Karpas-422 (cell line): Measurements from ENCODE around the gene HDLBP. TPM values are rescaled to one million over a fixed set of nuclear protein-coding genes. Genes with fewer than 3 reads are reported as not detected.

Source experiments
- DNase-seq: peaks from one replicate; pipeline ENCODE4 v3.0.0-alpha.2; 2015
- H2AFZ ChIP-seq: fragments of 200-600 bp; sonication (generic); 2 replicates; pipeline ENCODE4 v1.6.1; 2014; ENCODE audit warnings: antibody characterized with exemption, low read length, mixed read lengths
- H3K27ac ChIP-seq: fragments of 200-600 bp; sonication (generic); 2 replicates; pipeline ENCODE4 v1.5.1; 2014; ENCODE audit warnings: mild to moderate bottlenecking, low read length, moderate library complexity
- H3K27me3 ChIP-seq: fragments of 200-600 bp; sonication (generic); 2 replicates; pipeline ENCODE4 v1.6.1; 2014; ENCODE audit warnings: low read length, mixed read lengths
- H3K36me3 ChIP-seq: fragments of 200-600 bp; sonication (generic); 2 replicates; pipeline ENCODE4 v1.6.1; 2014; ENCODE audit warnings: low read length, mixed read lengths; ENCODE audit not compliant: insufficient read depth
- H3K4me1 ChIP-seq: fragments of 200-600 bp; sonication (generic); 2 replicates; pipeline ENCODE4 v1.6.1; 2014; ENCODE audit warnings: mild to moderate bottlenecking, low read length, mixed read lengths
- H3K4me2 ChIP-seq: fragments of 200-600 bp; sonication (generic); 2 replicates; pipeline ENCODE4 v1.6.1; 2014; ENCODE audit warnings: low read length, low read depth, mild to moderate bottlenecking; ENCODE audit not compliant: poor library complexity, severe bottlenecking
- H3K4me3 ChIP-seq: fragments of 200-600 bp; sonication (generic); 2 replicates; pipeline ENCODE4 v1.5.1; 2014; ENCODE audit warnings: mild to moderate bottlenecking, antibody characterized with exemption, low read length, mixed read lengths
- H3K79me2 ChIP-seq: fragments of 200-600 bp; sonication (generic); 2 replicates; pipeline ENCODE4 v1.6.1; 2014; ENCODE audit warnings: mild to moderate bottlenecking, low read length, mixed read lengths
- H3K9ac ChIP-seq: fragments of 200-600 bp; sonication (generic); 2 replicates; pipeline ENCODE4 v1.6.0; 2014; ENCODE audit warnings: low read length
- H3K9me2 ChIP-seq: fragments of 200-600 bp; sonication (generic), shearing (Covaris generic); replicated peaks from 2 replicates; pipeline ENCODE4 v1.6.0; 2014; ENCODE audit warnings: mild to moderate bottlenecking, low read length, moderate library complexity; ENCODE audit not compliant: insufficient read depth
- H3K9me3 ChIP-seq: fragments of 300-700, 200-600 bp; sonication (generic); 2 replicates; pipeline ENCODE4 v1.6.1; 2014; ENCODE audit warnings: low read length, mixed read lengths
- H4K20me1 ChIP-seq: fragments of 200-600 bp; sonication (generic); 2 replicates; pipeline ENCODE4 v1.6.1; 2014; ENCODE audit warnings: mild to moderate bottlenecking, antibody characterized with exemption, low read length, low read depth; ENCODE audit not compliant: insufficient read depth
- total RNA-seq: library from RNA; depleted of rRNA; stranded (reverse); fragments of >200 nt; shearing (Covaris generic); gene quantifications from 2 replicates; pipeline ENCODE4 v1.2.3, GENCODE V29; 2014; ENCODE audit warnings: low replicate concordance

HDLBP gene
- total RNA-seq, 1 experiment from 2014 or later = 141 TPM

GRCh38 chr2:241184901-241185300 is 130.6 kb downstream of the HDLBP start:
- Histone ChIP-seq H3K4me1 (peaks cover 24% of the 10 kb centered on the region), H3K9me3 (no peaks in the 10 kb centered on the region), H3K9me2 (no peaks in the 10 kb centered on the region), H2AFZ (no peak overlapping the region), H3K79me2 (no peaks in the 10 kb centered on the region), H4K20me1 (peaks cover 12% of the 10 kb centered on the region; the same call in 1 of the 2 replicates), H3K27ac (no peak overlapping the region), H3K36me3 (no peaks in the 10 kb centered on the region), H3K9ac (no peak overlapping the region), H3K4me3 (no peak overlapping the region), H3K27me3 (no peaks in the 10 kb centered on the region), H3K4me2 (no peak overlapping the region)
- no peak for DNase-seq

GRCh38 chr2:241183221-241183620 is 132.3 kb downstream of the HDLBP start:
- Histone ChIP-seq H3K9me3 (no peaks in the 10 kb centered on the region), H3K9me2 (no peaks in the 10 kb centered on the region), H3K27me3 (no peaks in the 10 kb centered on the region), H3K27ac (no peak overlapping the region), H2AFZ (no peak overlapping the region), H3K36me3 (no peaks in the 10 kb centered on the region), H3K4me2 (no peak overlapping the region), H4K20me1 (peaks cover 5% of the 10 kb centered on the region; the same call in 1 of the 2 replicates), H3K4me3 (no peak overlapping the region), H3K9ac (no peak overlapping the region), H3K79me2 (no peaks in the 10 kb centered on the region), H3K4me1 (peaks cover 12% of the 10 kb centered on the region)
- DNase-seq = no peak

GRCh38 chr2:241182531-241183133 is 132.8 kb downstream of the HDLBP start:
- DNase-seq = no peak
- Histone ChIP-seq H3K36me3 (no peaks in the 10 kb centered on the region), H3K27me3 (no peaks in the 10 kb centered on the region), H3K9me2 (no peaks in the 10 kb centered on the region), H3K9ac (no peak overlapping the region), H3K4me2 (no peak overlapping the region), H3K27ac (no peak overlapping the region), H3K9me3 (no peaks in the 10 kb centered on the region), H4K20me1 (0 out of 2 replicates have a peak, but pooled peaks cover 5% of the 10 kb centered on the region), H3K4me3 (no peak overlapping the region), H3K79me2 (no peaks in the 10 kb centered on the region), H2AFZ (no peak overlapping the region), H3K4me1 (peaks cover 6% of the 10 kb centered on the region)

- Histone ChIP-seq H3K36me3 (no peaks in the 10 kb centered on the region), H3K9me3 (no peaks in the 10 kb centered on the region)
Measured at GRCh38 chr2:241182126-241182525, 133.3 kb downstream of the HDLBP start.

GRCh38 chr2:241180495-241180894 is 135.0 kb downstream of the HDLBP start:
- no peak overlapping the region for H3K9ac ChIP-seq
- no peaks in the 10 kb centered on the region for H3K9me2 ChIP-seq
- no peak for DNase-seq
- no peak overlapping the region for H3K27ac ChIP-seq
- no peaks in the 10 kb centered on the region for H4K20me1 ChIP-seq
- no peaks in the 10 kb centered on the region for H3K4me1 ChIP-seq
- no peak overlapping the region for H3K4me2 ChIP-seq
- no peaks in the 10 kb centered on the region for H3K79me2 ChIP-seq
- no peak overlapping the region for H3K4me3 ChIP-seq
- H2AFZ ChIP-seq = no peak overlapping the region
- no peaks in the 10 kb centered on the region for H3K27me3 ChIP-seq
- 0 out of 2 replicates have a peak, but pooled peaks cover under 1% of the 10 kb centered on the region for H3K36me3 ChIP-seq
- H3K9me3 ChIP-seq = no peaks in the 10 kb centered on the region

More at GRCh38 chr2:241182126-241182525, 133.3 kb downstream of the HDLBP start:
- H3K9me2 ChIP-seq = no peaks in the 10 kb centered on the region
- H3K4me3 ChIP-seq = no peak overlapping the region
- H3K27ac ChIP-seq = no peak overlapping the region
- 0 out of 2 replicates have a peak, but pooled peaks cover 5% of the 10 kb centered on the region for H4K20me1 ChIP-seq
- H3K4me1 ChIP-seq = peaks cover 1% of the 10 kb centered on the region
- no peak for DNase-seq
- no peaks in the 10 kb centered on the region for H3K79me2 ChIP-seq
- no peak overlapping the region for H3K9ac ChIP-seq
- no peak overlapping the region for H2AFZ ChIP-seq
- H3K27me3 ChIP-seq = no peaks in the 10 kb centered on the region
- H3K4me2 ChIP-seq = no peak overlapping the region

- no peak overlapping the region for H3K27ac ChIP-seq
- no peaks in the 10 kb centered on the region for H3K9me2 ChIP-seq
- H4K20me1 ChIP-seq = no peaks in the 10 kb centered on the region
- no peak overlapping the region for H3K4me3 ChIP-seq
- no peaks in the 10 kb centered on the region for H3K9me3 ChIP-seq
- H3K79me2 ChIP-seq = no peaks in the 10 kb centered on the region
- H3K4me2 ChIP-seq = no peak overlapping the region
- H3K36me3 ChIP-seq = 0 out of 2 replicates have a peak, but pooled peaks cover 4% of the 10 kb centered on the region
- H2AFZ ChIP-seq = no peak overlapping the region
- H3K4me1 ChIP-seq = no peaks in the 10 kb centered on the region
- no peaks in the 10 kb centered on the region for H3K27me3 ChIP-seq
- no peak overlapping the region for H3K9ac ChIP-seq
- no peak for DNase-seq
Measured at GRCh38 chr2:241179899-241180298, 135.6 kb downstream of the HDLBP start.

- Histone ChIP-seq H3K79me2 (no peaks in the 10 kb centered on the region), H3K9me2 (no peaks in the 10 kb centered on the region), H3K4me3 (no peak overlapping the region), H3K27ac (no peak overlapping the region), H4K20me1 (no peaks in the 10 kb centered on the region), H3K9me3 (no peaks in the 10 kb centered on the region), H3K27me3 (no peaks in the 10 kb centered on the region), H3K4me2 (no peak overlapping the region), H2AFZ (no peak overlapping the region), H3K9ac (no peak overlapping the region), H3K36me3 (0 out of 2 replicates have a peak, but pooled peaks cover 4% of the 10 kb centered on the region), H3K4me1 (no peaks in the 10 kb centered on the region)
- no peak for DNase-seq
Measured at GRCh38 chr2:241178961-241179360, 136.5 kb downstream of the HDLBP start.

GRCh38 chr2:241177526-241178334 is 137.7 kb downstream of the HDLBP start:
- no peaks in the 10 kb centered on the region for H3K9me2 ChIP-seq

More at GRCh38 chr2:241177526-241178334, 137.7 kb downstream of the HDLBP start:
- Histone ChIP-seq H4K20me1 (no peaks in the 10 kb centered on the region), H3K9ac (no peak overlapping the region), H3K36me3 (0 out of 2 replicates have a peak, but pooled peaks cover 4% of the 10 kb centered on the region), H2AFZ (no peak overlapping the region), H3K9me3 (no peaks in the 10 kb centered on the region), H3K4me2 (no peak overlapping the region), H3K4me3 (no peak overlapping the region), H3K27ac (no peak overlapping the region), H3K4me1 (no peaks in the 10 kb centered on the region), H3K79me2 (no peaks in the 10 kb centered on the region), H3K27me3 (no peaks in the 10 kb centered on the region)
- no peak for DNase-seq
